Measurements from ENCODE around the gene HOXA11.

Gene HOXA11

DNA sequence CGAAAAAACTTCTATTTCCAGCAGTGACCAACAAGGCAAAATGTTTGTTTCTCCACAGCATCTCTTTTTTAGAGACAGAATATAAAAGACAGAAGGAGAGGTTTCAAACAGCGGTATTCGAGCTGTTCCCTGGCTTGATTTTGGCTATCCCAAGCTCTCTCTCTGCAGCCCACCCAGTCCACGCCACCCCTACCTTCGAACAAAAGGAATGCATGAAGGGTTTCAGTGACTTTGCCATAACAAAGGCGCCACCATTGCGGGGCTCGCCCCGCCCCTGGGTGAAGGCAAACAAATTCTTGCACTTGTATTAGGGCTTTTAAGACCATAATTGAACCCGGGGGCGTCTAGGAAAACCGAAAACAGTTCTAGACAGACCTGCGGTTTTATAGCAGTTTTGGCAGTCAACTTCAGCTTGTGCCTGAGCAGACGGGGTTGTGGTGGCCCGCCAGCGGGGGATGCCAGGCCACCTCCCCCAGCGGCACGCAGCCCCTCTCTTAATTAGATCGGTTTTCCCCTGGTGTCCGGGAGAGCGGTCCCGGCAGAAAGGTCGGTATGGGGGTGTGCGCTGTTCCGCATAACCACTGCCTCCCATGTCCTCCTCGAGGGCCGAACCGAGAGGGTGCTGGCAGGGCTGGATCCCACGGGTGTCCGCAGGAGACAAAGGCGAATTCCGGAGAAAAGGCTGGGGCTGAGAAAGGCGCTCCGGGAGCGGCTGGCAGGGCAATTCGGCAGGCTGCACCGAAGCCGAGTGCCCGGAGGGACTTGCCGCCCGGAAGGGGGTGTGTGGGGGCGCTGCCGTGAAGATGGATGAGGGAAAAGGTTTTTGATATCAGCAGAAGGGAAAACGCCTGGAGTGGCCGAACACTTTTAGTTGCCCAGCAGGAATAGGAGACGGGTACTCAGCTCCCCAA is 2.7 kb upstream of the HOXA11 start:
- TF ChIP-seq, protein P1, sequence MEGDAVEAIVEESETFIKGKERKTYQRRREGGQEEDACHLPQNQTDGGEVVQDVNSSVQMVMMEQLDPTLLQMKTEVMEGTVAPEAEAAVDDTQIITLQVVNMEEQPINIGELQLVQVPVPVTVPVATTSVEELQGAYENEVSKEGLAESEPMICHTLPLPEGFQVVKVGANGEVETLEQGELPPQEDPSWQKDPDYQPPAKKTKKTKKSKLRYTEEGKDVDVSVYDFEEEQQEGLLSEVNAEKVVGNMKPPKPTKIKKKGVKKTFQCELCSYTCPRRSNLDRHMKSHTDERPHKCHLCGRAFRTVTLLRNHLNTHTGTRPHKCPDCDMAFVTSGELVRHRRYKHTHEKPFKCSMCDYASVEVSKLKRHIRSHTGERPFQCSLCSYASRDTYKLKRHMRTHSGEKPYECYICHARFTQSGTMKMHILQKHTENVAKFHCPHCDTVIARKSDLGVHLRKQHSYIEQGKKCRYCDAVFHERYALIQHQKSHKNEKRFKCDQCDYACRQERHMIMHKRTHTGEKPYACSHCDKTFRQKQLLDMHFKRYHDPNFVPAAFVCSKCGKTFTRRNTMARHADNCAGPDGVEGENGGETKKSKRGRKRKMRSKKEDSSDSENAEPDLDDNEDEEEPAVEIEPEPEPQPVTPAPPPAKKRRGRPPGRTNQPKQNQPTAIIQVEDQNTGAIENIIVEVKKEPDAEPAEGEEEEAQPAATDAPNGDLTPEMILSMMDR (IDR thresholded peaks at IDR 0.05; ENCODE audit: borderline replicate concordance, insufficient read depth, low read depth, low read length): no peak
- no peak overlapping the region for H3K4me3 ChIP-seq (ENCODE audit: low read depth, low read length)

- no peak overlapping the region for H3K4me3 ChIP-seq (ENCODE audit: low read depth, low read length)
- TF ChIP-seq, protein P1 (IDR thresholded peaks at IDR 0.05; ENCODE audit: borderline replicate concordance, insufficient read depth, low read depth, low read length): no peak
Measured at GRCh38 chr7:27186668-27187474, 1.8 kb upstream of the HOXA11 start.

- TF ChIP-seq, protein P1 (IDR thresholded peaks at IDR 0.05; ENCODE audit: borderline replicate concordance, insufficient read depth, low read depth, low read length): no peak
Measured at GRCh38 chr7:27185854-27186667, 1.0 kb upstream of the HOXA11 start.

DNA sequence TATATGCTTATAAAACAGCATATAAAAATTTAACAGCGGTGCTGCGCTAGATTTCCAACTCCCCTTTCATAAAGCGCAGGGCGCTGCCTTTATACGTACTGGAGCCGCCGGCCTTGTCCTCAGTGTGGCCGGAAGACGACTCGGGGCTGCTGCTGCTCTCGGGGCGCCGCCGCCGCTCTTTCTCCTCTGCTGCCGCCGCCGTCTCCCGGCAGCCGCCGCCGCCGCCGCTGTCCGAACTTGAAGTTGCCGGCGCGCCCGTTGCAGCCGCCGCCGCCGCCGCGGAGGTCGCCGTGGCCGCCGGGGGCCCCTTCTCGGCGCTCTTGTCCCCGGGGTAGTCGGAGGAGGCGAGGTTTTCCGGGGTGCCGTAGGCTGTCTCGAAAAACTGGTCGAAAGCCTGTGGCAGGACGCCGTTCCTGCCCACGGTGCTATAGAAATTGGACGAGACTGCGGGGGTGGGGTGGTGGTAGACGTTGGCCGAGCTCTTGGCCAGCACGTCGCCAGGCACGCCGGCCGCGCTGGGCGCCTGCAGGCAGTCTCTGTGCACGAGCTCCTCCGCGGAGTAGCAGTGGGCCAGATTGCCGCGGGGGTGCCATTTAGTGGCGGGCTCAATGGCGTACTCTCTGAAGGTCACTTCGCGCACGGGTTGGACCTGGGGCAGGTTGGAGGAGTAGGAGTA is 557 bp downstream of the HOXA11 start:
- no peak overlapping the region for H3K4me3 ChIP-seq (ENCODE audit: low read depth, low read length)
- TF ChIP-seq, protein P1 (IDR thresholded peaks at IDR 0.05; ENCODE audit: borderline replicate concordance, insufficient read depth, low read depth, low read length): no peak

More at GRCh38 chr7:27185854-27186667, 1.0 kb upstream of the HOXA11 start:
- no peak overlapping the region for H3K4me3 ChIP-seq (ENCODE audit: low read depth, low read length)

DNA sequence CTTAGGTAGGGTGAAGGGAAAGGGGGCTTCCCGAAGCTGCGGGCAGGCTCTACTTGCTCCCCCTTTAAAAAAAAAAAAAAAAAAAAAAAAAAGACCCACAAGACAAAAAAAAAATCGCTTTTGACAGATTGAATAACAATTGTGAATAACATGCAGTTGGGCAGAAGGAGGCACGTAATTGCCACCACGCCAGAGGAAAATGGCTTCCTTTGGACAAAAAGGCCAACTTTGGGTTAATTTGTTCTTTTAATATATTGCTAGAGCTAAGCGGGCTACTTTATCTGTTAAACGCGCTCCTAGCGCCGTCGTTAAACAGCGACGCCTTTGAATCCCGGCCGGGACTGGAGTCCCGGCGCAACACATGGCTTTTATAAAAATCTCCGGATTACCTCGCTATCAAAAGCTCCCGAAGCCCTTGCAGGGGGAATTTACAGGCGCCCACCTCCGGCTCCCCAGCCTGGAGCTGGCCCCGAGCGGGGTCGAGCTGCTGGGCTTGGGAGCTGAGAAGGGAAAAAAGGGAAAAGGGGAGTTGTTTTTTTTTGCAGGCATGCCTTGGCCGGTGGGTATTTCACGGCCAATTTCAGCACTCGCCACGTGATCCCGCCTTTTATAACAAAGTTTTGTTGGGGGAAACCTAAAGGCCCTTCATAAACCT is 1.2 kb downstream of the HOXA11 start:
- TF ChIP-seq, protein P1 (IDR thresholded peaks at IDR 0.05; ENCODE audit: borderline replicate concordance, insufficient read depth, low read depth, low read length): no peak

More for the DNA sequence above, 1.2 kb downstream of the HOXA11 start:
- H3K4me3 ChIP-seq (ENCODE audit: low read depth, low read length): no peak overlapping the region
